Measurements from ENCODE around the gene MBP.

DNA sequence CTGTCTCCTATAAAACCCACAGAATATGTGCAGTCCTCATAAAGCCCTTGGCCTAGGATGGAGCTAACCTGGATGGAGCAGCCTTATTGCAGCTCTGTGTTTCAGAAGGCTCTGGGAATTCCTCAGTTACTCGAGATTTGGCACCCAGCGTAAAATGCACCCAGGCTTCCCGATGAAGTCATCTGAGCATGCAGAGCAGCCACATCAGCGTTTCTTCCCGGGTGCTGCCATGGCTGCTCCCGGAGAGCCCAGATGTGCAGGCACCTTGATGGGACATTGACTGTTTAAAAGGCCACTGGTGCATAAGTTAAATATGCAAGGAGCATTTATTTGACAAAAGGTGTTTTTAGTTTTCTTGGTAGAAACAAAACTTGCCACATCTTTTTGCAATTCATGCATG, 115.2 kb downstream of the MBP start:
- TF ChIP-seq, protein P1, sequence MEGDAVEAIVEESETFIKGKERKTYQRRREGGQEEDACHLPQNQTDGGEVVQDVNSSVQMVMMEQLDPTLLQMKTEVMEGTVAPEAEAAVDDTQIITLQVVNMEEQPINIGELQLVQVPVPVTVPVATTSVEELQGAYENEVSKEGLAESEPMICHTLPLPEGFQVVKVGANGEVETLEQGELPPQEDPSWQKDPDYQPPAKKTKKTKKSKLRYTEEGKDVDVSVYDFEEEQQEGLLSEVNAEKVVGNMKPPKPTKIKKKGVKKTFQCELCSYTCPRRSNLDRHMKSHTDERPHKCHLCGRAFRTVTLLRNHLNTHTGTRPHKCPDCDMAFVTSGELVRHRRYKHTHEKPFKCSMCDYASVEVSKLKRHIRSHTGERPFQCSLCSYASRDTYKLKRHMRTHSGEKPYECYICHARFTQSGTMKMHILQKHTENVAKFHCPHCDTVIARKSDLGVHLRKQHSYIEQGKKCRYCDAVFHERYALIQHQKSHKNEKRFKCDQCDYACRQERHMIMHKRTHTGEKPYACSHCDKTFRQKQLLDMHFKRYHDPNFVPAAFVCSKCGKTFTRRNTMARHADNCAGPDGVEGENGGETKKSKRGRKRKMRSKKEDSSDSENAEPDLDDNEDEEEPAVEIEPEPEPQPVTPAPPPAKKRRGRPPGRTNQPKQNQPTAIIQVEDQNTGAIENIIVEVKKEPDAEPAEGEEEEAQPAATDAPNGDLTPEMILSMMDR (IDR thresholded peaks at IDR 0.05 in 8 of 11, conservative IDR thresholded peaks at IDR 0.05 in 3 of 11), result no peak
- no peak for TF ChIP-seq POLR2A (IDR thresholded peaks at IDR 0.05)
- no peak for TF ChIP-seq POLR2AphosphoS5 (IDR thresholded peaks at IDR 0.05)

Data from spleen (tissue), 7 donors.